ENCODE measurements around the gene NAT9. TPM values are rescaled to one million over a fixed set of nuclear protein-coding genes. Genes with fewer than 3 reads are reported as not detected.

NAT9 gene
- total and polyA plus RNA-seq, 2 experiments from 2014 or later = 29.2 to 34.8 TPM

GRCh38 chr17:74725111-74725510 lies 51.0 kb downstream of the NAT9 start:
- no peak for DNase-seq (ENCODE audit: low spot score)
- H3K27ac ChIP-seq = no peak overlapping the region
- H3K9me3 ChIP-seq (ENCODE audit: low read depth) = no peaks in the 10 kb centered on the region
- no peak for TF ChIP-seq EZH2 (IDR thresholded peaks at IDR 0.05; ENCODE audit: borderline replicate concordance)
- TF ChIP-seq CTCF (IDR thresholded peaks at IDR 0.05; ENCODE audit: poor library complexity) = no peak
- no peak for TF ChIP-seq EZH2phosphoT487 (IDR thresholded peaks at IDR 0.05; ENCODE audit: low read depth, severe bottlenecking, unreplicated experiment)
- no peaks in the 10 kb centered on the region for H3K4me1 ChIP-seq (ENCODE audit: insufficient read depth)
- H3K36me3 ChIP-seq (replicated peaks; ENCODE audit: insufficient read depth, low read depth) = no peaks in the 10 kb centered on the region
- no peak overlapping the region for H3K4me3 ChIP-seq
- no peaks in the 10 kb centered on the region for H3K9me2 ChIP-seq (replicated peaks; ENCODE audit: insufficient read depth)
- no peaks in the 10 kb centered on the region for H3K27me3 ChIP-seq
- H3K4me2 ChIP-seq = no peak overlapping the region
- H3K79me2 ChIP-seq = no peaks in the 10 kb centered on the region
- 89% methylated on average over 3 of the region's 3 CpGs for WGBS (ENCODE audit: low lambda C conversion rate, missing lambda C conversion rate)
- no peaks in the 10 kb centered on the region for H4K20me1 ChIP-seq (ENCODE audit: insufficient read depth, poor library complexity, severe bottlenecking)
- H2AFZ ChIP-seq = no peak overlapping the region

GRCh38 chr17:74723891-74724290 lies 52.3 kb downstream of the NAT9 start:
- no peak overlapping the region for H3K4me3 ChIP-seq
- no peaks in the 10 kb centered on the region for H3K4me1 ChIP-seq (ENCODE audit: insufficient read depth)
- no peaks in the 10 kb centered on the region for H3K36me3 ChIP-seq (replicated peaks; ENCODE audit: insufficient read depth, low read depth)
- no peaks in the 10 kb centered on the region for H3K9me2 ChIP-seq (replicated peaks; ENCODE audit: insufficient read depth)
- H3K27ac ChIP-seq = no peak overlapping the region
- WGBS (ENCODE audit: low lambda C conversion rate, missing lambda C conversion rate) = 77% methylated on average over 5 of the region's 5 CpGs
- H3K79me2 ChIP-seq = no peaks in the 10 kb centered on the region
- no peaks in the 10 kb centered on the region for H3K27me3 ChIP-seq
- no peak for DNase-seq (ENCODE audit: low spot score)
- no peaks in the 10 kb centered on the region for H3K9me3 ChIP-seq (ENCODE audit: low read depth)
- TF ChIP-seq CTCF (IDR thresholded peaks at IDR 0.05; ENCODE audit: poor library complexity) (no peak), EZH2 (IDR thresholded peaks at IDR 0.05; ENCODE audit: borderline replicate concordance) (no peak), EZH2phosphoT487 (IDR thresholded peaks at IDR 0.05; ENCODE audit: low read depth, severe bottlenecking, unreplicated experiment) (no peak)
- no peaks in the 10 kb centered on the region for H4K20me1 ChIP-seq (ENCODE audit: insufficient read depth, poor library complexity, severe bottlenecking)
- H3K4me2 ChIP-seq = no peak overlapping the region
- no peak overlapping the region for H2AFZ ChIP-seq

DNA sequence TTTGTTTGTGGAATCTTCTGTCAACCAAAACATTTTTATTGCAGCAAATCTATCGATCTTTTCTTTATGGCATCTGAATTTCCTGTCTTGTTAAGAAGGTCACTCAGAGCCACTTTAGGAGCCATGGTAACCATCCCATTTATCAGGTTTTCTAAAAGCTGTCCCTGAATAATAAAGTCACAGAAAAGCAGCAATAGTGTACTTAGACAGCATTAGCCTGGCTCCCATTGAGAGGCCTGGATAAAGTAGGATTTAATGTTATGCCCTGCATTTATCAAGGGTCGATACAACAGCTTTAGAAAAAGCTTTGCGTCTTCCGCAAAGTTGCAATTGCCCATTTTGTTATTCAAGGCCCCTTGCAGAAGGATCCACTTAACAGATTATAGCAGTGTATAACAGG lies 53.4 kb downstream of the NAT9 start:
- Histone ChIP-seq H4K20me1 (ENCODE audit: insufficient read depth, poor library complexity, severe bottlenecking) (no peaks in the 10 kb centered on the region), H3K27me3 (no peaks in the 10 kb centered on the region), H3K79me2 (no peaks in the 10 kb centered on the region), H3K36me3 (replicated peaks; ENCODE audit: insufficient read depth, low read depth) (no peaks in the 10 kb centered on the region), H3K4me2 (no peak overlapping the region), H2AFZ (no peak overlapping the region), H3K27ac (no peak overlapping the region), H3K9me2 (replicated peaks; ENCODE audit: insufficient read depth) (no peaks in the 10 kb centered on the region), H3K9me3 (ENCODE audit: low read depth) (no peaks in the 10 kb centered on the region), H3K4me3 (no peak overlapping the region), H3K4me1 (ENCODE audit: insufficient read depth) (no peaks in the 10 kb centered on the region)
- TF ChIP-seq CTCF (IDR thresholded peaks at IDR 0.05; ENCODE audit: poor library complexity) = no peak
- TF ChIP-seq EZH2 (IDR thresholded peaks at IDR 0.05; ENCODE audit: borderline replicate concordance) = no peak
- no peak for TF ChIP-seq EZH2phosphoT487 (IDR thresholded peaks at IDR 0.05; ENCODE audit: low read depth, severe bottlenecking, unreplicated experiment)
- WGBS (ENCODE audit: low lambda C conversion rate, missing lambda C conversion rate) = 57% methylated on average over 4 of the region's 4 CpGs
- DNase-seq (ENCODE audit: low spot score) = no peak

Small RNA genes lying within 50 kb of the gene (microRNA-seq; reads per million reads assigned to microRNA genes)
- gene MIR3615 = 306 reads per million, percentile 69 among the genes with 10 or more reads in this experiment

Other genes with a start within 250 kb of the NAT9 start
- gene CD300LB, start 244.9 kb downstream of the NAT9 start, total RNA-seq = not detected in 2 replicates
- gene CD300LB, start 244.9 kb downstream of the NAT9 start, polyA plus RNA-seq = not detected in 2 replicates
- 0.43 TPM in 1 of 2 replicates, not detected in the other for gene CD300C, start 230.2 kb downstream of the NAT9 start, total RNA-seq
- 0.47 and 0.96 TPM in 2 replicates for gene CD300C, start 230.2 kb downstream of the NAT9 start, polyA plus RNA-seq
- gene CD300H, start 208.8 kb downstream of the NAT9 start, total RNA-seq = 0.67 TPM in 1 of 2 replicates, not detected in the other
- 0.28 TPM in 1 of 2 replicates, not detected in the other for gene CD300H, start 208.8 kb downstream of the NAT9 start, polyA plus RNA-seq
- gene CD300LD, start 184.1 kb downstream of the NAT9 start, total RNA-seq = not detected in 2 replicates
- gene CD300LD, start 184.1 kb downstream of the NAT9 start, polyA plus RNA-seq = not detected in 2 replicates
- 0.03 TPM in 1 of 2 replicates, not detected in the other for gene CD300E, start 152.6 kb downstream of the NAT9 start, total RNA-seq
- gene CD300E, start 152.6 kb downstream of the NAT9 start, polyA plus RNA-seq = 0.37 TPM in 1 of 2 replicates, not detected in the other
- gene CD300LF, start 63.4 kb downstream of the NAT9 start, total RNA-seq = 0.32 TPM in 1 of 2 replicates, not detected in the other
- 0.44 and 0.85 TPM in 2 replicates for gene CD300LF, start 63.4 kb downstream of the NAT9 start, polyA plus RNA-seq
- gene RAB37, start 39.1 kb downstream of the NAT9 start, total RNA-seq = 5.9 and 6.1 TPM in 2 replicates
- 7.0 and 11.8 TPM in 2 replicates for gene RAB37, start 39.1 kb downstream of the NAT9 start, polyA plus RNA-seq
- gene NHERF1, start 27.7 kb downstream of the NAT9 start, total RNA-seq = 263 and 269 TPM in 2 replicates
- 712 and 763 TPM in 2 replicates for gene NHERF1, start 27.7 kb downstream of the NAT9 start, polyA plus RNA-seq
- gene GRIN2C, start 83.5 kb upstream of the NAT9 start, total RNA-seq = not detected in 2 replicates
- 0.13 and 0.27 TPM in 2 replicates for gene GRIN2C, start 83.5 kb upstream of the NAT9 start, polyA plus RNA-seq
- 9.3 and 12.2 TPM in 2 replicates for gene FDXR, start 96.6 kb upstream of the NAT9 start, total RNA-seq
- 14.2 and 17.8 TPM in 2 replicates for gene FDXR, start 96.6 kb upstream of the NAT9 start, polyA plus RNA-seq
- gene FADS6, start 117.3 kb upstream of the NAT9 start, total RNA-seq = 4.0 and 4.2 TPM in 2 replicates
- gene FADS6, start 117.3 kb upstream of the NAT9 start, polyA plus RNA-seq = 1.4 and 4.3 TPM in 2 replicates
- 0.48 and 1.6 TPM in 2 replicates for gene USH1G, start 146.9 kb upstream of the NAT9 start, total RNA-seq
- 0.46 and 0.65 TPM in 2 replicates for gene USH1G, start 146.9 kb upstream of the NAT9 start, polyA plus RNA-seq
- 0.16 and 1.1 TPM in 2 replicates for gene OTOP2, start 147.9 kb upstream of the NAT9 start, total RNA-seq
- gene OTOP2, start 147.9 kb upstream of the NAT9 start, polyA plus RNA-seq = 0.19 TPM in 1 of 2 replicates, not detected in the other
- gene OTOP3, start 159.6 kb upstream of the NAT9 start, total RNA-seq = 0.43 and 0.60 TPM in 2 replicates
- not detected in 2 replicates for gene OTOP3, start 159.6 kb upstream of the NAT9 start, polyA plus RNA-seq
- gene HID1, start 196.4 kb upstream of the NAT9 start, total RNA-seq = 13.2 and 15.3 TPM in 2 replicates
- 43.4 and 55.5 TPM in 2 replicates for gene HID1, start 196.4 kb upstream of the NAT9 start, polyA plus RNA-seq
- 12.8 and 16.4 TPM in 2 replicates for gene CDR2L, start 211.3 kb upstream of the NAT9 start, total RNA-seq
- gene CDR2L, start 211.3 kb upstream of the NAT9 start, polyA plus RNA-seq = 14.6 and 17.0 TPM in 2 replicates
- 39.3 and 49.5 TPM in 2 replicates for gene MRPL58, start 236.3 kb upstream of the NAT9 start, total RNA-seq
- 29.8 and 39.3 TPM in 2 replicates for gene MRPL58, start 236.3 kb upstream of the NAT9 start, polyA plus RNA-seq